Stimulated activated CD4-positive, alpha-beta T cell treated with anti-CD3 and anti-CD28 coated beads, Interleukin-2, amount 100 ng/mL, for 48 hours (primary cell): ENCODE data around the gene SELENOI.
A peak's percentile ranks its signal among the peaks of the same experiment; 100 is the strongest.
"Not testable (repeated sequence)": the region's sequence is repeated elsewhere in the genome, so short reads cannot be mapped to it uniquely, and the experiment has no call there.

Source experiments
- DNase-seq, 2 donors: peaks; one replicate each; pipeline ENCODE4 v3.0.0-alpha.2; 2020

Gene SELENOI

DNA sequence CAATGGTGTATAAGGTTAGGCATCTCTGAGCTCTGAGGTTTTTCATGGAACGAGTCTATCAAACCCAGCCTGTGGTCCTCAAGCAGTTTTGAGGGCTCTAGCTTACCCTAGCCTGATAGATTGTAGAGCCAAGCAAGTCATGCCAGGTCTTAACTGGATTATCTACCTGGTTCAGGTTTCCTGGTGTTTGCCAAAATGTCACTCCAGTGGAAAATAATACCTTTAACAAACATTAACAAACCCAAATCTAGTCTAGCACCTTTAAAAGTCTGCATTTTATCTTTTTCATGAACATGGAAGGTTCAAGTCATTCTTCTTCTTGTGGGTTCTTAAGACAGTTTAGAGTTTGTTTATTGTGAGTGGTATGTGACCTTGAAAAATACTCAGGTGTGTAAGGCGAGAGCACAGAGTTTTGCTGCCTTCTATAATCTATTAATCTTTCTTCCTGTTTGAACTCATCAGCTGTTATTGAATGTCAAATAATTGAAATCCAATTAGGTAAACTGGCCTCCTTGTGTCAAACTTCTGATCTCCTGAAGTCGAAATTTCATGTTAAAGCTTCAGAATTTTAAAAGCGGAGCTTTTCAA, 14.0 kb downstream of the SELENOI start:
- no peak for DNase-seq

DNA sequence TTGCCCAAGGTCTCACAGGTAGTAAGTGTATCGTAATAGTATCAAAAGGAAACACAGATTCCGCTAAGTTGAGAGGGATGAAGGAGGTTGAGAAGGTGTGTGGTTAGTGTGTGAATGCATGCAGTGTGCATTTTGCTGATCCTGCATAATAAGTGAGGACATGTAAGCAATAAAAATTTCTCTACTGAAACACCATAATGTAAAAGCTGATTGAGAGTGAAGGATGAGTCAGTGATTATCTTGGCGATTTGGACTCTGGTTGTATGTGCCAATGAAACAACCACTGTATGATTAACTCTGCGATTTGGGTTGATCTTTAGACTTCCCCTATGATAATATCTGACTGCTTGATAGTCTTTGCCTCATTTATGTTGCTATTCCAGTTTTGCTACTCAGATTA, 17.4 kb downstream of the SELENOI start:
- no peak for DNase-seq

DNA sequence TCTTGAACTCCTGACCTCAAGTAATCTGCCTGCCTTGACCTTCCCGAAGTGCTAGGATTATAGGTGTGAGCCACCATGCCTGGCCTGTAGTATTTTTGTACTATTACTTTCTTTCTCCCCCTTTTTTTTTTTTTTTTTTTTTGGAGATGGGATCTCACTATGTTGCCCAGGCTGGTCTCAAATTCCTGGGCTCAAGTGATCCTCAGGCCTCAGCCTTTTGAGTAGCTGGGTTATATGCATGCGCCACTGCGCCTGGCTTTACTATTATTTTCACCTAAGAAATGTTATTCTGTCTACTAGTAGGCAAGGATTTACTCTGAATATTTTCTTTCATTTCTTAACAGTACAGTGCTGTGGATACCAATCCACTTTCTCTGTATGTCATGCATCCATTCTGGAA, 18.0 kb downstream of the SELENOI start:
- DNase-seq, result no peak

DNA sequence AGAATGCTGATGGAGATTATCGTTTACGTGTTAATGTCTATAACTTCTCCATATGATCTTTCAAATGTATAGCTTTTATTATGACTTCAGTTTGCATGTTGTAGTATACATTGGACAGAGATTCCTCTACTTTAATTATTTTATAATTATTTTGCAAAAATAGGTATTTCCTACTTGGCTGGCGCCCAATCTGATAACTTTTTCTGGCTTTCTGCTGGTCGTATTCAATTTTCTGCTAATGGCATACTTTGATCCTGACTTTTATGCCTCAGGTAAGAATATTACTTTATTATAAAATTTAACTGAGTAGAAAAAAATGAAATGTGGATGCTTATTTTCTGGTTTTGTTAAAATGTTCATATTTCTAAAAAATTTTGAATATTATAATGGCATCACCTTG, 18.7 kb downstream of the SELENOI start:
- DNase-seq, result no peak

DNA sequence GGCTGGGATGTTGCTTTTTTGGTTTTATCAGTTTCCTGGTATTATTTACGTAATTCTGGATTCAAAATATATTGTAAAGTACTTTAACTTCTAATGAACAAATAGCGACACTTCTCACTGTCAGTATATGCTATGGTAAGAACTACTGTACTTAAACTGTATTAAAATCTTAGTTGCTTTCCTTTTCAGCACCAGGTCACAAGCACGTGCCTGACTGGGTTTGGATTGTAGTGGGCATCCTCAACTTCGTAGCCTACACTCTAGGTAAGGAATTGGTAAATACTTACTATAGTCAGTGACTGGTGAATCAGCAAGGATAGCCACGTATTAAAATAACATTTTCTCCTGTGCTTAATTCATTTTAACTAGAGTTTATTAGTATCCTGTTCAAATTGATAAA, 21.0 kb downstream of the SELENOI start:
- no peak for DNase-seq

DNA sequence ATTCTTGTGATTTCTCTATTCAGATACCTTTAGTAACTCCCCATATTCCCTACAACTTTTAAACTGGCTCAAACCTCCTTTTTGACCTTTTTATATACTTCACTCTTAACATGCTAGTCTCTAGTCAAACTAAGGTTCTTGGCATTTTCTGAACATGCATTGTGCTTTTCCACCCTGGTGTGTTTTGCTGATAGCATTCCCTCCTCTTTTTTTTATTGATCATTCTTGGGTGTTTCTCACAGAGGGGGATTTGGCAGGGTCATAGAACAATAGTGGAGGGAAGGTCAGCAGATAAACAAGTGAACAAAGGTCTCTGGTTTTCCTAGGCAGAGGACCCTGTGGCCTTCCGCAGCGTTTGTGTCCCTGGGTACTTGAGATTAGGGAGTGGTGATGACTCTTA, 23.7 kb downstream of the SELENOI start:
- not testable (repeated sequence) for DNase-seq

DNA sequence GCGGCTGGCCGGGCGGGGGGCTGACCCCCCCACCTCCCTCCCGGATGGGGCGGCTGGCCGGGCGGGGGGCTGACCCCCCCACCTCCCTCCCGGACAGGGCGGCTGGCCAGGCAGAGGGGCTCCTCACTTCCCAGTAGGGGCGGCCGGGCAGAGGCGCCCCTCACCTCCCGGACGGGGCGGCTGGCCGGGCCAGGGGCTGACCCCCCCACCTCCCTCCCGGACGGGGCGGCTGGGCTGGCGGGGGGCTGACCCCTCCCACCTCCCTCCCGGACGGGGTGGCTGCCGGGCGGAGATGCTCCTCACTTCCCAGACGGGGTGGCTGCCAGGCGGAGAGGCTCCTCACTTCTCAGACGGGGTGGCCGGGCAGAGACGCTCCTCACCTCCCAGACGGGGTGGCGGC, 25.0 kb downstream of the SELENOI start:
- not testable (repeated sequence) for DNase-seq

DNA sequence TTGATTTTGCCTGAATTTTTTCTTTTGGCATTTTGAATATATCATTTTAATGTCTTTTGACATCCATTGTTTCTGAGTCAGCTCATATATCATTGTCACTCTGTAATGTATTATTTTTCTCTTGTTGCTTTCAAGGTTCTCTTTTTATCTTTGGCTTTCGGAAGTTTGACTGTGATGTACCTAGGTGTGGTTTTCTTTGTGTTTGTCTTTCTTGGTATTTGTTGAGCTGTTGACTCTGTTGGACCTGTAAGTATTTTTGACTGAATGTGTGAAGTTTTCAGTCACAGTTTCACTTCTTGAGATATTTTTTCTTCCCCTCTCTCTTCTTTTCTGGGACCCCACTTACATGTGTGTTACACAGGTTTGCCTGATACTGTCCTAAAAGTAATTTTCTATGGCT, 30.9 kb downstream of the SELENOI start:
- DNase-seq, result no peak

DNA sequence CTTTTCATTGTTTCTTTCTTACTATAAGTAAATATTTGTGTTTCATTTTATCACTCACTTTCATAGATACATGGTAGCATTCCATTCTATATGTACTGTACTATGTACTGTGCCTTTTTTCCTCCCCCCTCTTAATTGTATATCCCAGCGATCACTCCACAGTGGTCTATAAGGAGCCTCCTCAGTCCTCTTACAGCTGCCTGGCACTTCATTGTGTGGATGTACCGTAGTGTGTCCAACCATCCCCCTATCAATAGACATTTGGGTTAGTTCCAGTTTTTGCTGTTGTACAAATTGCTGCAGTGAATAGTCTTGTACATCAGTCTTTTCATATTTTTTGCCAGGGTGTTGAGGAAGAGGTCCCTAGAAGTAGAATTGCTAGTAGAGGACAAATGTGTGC, 34.3 kb downstream of the SELENOI start:
- DNase-seq, result no peak

DNA sequence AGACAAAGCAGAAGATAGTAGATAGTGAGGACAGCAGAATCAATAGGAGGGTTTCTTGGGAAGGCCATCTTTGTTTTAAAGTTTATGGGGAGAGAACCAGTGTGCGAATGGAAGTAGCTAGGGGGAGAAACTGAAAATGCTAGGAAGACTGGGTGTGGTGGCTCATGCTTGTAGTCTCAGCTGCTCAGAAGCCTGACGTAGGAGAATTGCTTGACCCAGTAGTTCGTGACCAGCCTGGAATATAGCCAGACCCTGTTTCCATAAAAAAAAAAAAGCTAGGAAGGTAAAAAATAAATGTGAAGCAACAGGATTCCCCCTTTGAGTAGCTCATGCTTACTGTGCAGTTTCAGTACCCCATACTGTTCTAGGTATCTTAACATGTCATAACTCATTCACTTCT, 36.6 kb downstream of the SELENOI start:
- DNase-seq, result no peak

DNA sequence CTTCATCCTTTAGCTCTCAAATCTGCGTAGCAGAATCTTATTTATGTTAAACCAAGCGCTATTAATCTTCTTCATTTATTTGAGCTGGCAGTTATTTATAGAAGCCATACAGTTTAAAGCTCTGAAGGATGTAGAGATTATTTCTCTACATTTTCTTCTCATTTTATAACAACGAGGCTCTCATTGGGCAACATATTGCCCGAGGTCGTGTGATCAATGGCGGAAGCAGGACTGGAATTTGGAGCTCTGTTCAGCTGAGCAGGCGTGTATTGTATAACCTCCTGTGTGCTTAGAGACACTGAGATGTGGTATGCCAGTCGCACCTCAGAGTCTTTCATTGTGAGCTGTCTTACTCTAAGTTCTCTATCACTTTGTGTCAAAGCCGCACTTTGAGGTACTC, 38.2 kb downstream of the SELENOI start:
- no peak for DNase-seq

DNA sequence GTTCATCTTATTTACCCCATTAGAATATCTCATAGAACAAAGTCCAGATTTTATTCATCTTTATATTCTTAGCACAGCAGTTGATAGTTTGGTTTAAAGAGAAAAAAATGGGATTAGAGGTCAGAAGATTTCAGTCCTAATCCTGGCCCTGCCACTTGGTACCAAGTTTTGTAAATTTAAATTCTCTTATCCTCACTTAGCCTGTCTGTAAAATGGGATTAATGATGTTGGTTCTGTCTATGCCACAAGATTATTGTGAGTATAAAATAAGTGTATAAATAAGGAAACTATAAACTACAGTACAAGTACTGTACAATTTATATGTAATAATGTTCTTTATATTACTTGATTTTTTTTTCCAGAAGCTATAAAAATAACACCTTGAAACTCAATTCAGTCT, 38.7 kb downstream of the SELENOI start:
- DNase-seq, result no peak

DNA sequence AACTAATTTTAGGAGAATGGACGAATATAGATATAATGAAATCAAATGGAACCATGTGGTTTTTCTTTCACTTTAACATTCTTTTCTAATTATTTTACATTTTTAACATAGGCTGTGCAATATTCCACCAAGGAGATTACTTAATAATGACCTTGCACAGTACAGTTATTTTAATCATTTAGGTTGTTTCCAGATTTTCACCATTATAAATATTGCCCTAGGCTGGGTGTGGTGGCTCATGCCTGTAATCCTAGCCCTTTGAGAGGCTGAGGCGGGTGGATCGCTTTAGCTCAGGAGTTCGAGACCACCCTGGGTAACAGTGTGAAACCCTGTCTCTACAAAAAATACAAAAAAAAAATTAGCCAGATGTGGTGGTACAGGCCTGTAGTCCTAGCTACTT, 41.2 kb downstream of the SELENOI start:
- DNase-seq, result no peak

DNA sequence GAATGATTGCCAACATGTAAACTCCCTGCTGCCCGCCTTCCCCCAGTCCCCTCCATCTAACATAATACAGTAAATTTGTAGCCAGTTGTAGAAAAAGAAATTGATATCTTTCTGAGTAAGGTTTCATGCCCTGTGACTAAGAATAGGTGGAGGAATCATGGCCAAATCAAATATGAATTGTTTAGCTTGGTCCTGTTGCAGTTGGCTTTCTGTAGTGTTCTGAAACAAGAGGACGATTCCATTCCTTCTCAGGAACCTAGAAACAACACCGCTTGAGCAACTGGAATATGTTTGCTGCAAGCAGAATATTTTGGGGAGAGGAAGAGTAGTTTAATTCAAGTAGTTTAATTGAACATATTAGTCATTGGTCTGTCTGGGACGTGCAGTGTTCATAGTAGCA, 48.8 kb downstream of the SELENOI start:
- DNase-seq, result no peak

DNA sequence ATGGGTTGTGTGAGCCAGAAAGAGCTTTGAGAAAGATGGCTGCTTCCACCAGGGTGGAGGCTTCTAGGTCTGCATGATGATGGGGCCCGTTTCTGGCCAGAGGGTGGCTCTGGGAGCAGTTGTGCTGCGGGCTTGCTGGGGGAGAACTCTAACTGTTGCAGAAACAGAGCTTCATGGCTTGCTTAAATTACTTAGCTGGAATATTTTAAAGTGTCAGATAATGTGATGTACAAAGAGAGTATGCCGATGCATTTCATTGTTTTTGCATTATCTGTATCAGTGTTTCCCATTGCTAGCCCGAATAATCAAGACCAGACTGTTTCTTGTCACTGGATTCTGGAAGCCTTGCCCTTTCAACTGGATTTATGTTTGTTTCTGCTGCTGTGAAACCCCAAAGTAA, 49.5 kb downstream of the SELENOI start:
- no peak for DNase-seq

DNA sequence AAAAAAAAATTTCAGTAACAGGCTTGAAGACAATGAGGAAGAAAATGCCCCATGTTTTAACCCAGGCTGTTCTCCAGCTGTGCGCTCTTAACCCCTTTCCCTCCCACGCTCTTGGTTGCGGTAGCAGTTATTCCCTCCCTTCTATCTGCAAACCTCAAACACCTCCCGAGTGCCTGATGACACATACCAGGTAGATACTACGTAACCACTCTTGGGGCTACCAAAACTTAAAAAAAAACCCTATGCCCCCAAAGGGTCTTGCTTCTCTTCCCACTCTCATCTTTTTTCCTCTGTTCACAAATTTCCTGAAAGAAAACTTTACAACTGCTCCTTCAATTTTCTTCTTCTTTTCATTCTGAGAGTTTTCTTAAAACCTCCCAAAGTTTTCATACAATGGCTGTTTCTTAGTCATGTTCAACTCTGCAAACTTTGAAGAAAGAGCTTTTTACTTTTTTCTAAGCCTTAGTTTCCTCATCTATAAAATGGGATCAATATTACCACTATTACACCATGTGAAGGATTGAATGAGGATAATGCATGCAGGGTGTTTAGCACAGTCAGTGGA, 50.9 kb downstream of the SELENOI start:
- DNase-seq, result peak; percentile 10 to 32

DNA sequence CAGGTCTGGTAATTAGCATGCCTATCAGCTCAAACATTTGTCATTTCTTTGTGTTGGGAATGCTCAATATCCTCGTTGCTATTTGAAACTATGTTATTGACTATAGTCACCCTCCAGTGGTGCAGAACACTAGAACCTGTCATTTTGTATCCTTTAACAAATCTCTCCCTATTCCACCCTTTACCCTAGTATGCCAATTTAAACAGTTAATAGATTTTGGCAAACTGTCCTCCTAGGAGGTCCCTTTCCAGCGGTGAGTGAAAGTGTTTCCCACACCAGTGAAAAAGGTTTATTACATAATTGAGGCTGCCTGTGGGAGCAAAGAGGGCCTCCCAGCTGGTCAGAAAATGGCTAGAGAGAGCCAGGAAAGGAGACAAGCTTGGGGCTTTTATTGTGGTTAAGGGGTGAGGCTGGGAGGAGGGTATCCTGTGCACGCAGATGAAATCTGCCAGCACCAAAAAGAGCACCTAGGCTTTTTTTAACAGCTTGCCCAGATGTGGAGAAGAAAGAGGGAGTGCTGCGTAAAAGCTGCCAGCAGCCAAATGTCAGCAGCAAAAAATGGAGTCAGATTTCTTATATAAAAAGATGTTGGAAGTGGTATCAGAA, 53.9 kb downstream of the SELENOI start:
- no peak for DNase-seq

DNA sequence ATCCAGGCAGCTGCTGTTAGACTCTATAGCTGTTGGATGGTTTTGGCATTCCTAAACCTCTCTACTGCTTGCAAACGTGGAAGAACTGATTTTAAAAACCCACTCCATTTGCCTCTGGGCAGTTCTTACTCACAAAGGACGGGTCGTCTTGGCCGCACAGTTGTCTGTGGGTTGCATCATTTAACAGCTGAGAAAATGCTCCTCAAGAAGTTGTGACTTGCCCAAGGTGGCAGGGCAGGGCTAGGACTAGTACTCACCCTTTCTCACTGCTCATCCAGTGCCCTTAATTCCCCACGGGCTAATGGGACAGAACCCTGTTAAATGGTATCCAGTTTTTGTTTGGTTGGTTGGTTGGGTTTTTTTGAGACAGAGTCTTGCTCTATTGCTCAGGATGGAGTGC, 54.8 kb downstream of the SELENOI start:
- DNase-seq, result no peak

DNA sequence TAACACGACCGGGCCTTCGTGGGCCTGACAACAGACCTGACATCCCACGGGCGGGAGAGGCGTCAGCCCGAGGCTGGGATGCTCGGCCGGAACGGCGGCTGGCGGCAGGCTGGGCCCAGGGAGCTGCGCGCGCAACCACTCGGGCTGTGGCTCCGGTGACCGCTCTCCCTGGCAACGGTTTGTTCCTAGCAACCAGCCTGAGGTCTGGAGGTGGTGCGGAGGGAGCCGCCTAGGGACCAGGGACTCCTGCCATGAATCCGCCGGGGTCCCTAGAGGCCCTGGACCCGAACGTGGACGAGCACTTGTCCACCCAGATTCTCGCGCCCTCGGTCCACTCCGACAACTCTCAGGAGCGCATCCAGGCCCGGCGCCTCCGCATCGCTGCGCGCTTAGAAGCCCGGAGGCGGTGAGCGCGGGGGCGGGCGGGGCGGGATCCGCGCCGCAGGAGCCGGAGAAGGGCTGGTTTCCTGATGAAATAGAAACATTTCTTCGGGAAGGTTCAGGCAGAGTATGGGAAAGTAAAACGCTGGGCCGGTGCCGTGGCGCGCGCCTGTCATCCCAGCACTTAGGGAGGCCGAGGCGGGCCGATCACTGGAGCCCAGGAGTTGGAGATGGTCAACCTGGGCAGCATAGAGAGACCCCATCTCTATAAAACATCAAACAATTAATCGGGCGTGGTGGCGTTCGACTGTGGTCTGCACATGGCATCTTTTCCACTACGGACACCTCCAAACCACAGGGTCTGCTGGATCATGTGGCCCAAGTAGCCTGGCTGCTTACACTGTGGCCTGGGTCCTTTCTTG, 56.0 kb downstream of the SELENOI start, which contains the start of gene DRC1:
TSS of gene DRC1 (plus strand) at position 182 of the 803 bp plus-strand sequence. CDS start at position 252, 70 bp downstream.
- DNase-seq, result peak in 1 of 2 donors; percentile 27

DNA sequence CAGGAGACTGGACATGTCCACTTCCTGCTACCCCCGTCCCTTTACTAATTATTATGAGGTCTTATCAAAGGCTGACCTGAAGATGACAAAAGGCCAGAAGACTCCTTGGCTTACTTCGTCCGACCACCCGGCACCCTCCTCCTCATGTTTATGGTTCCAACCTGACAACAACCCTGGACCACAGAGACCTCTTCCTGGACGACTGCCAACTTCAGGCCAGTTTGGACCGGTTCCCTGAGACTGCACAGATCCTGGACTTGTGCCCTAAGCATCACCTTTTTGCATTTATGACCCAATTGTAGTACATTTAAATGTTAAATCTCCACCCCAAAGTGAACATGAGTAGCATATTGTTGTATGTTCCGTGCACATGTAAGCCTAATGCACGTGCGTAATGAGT, 61.6 kb downstream of the SELENOI start:
- DNase-seq, result no peak

DNA sequence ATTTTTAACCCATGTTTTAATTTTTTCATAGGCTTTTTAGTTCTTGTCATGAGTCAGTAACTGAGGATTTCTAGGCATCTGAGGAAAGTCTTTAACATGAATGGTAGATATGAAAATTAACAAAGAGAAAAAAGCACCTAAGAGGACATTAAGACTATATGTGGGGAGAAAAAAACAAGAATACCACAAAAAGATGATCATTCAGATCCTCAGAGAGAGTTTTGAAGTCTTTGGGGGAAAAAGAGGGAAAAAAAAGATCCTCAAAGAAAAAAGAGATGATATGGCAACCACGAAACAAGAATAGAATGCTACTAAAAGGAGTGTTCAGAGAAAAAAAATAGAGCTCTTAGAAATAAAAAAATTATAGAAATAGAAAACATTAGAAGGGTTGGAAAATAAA, 63.8 kb downstream of the SELENOI start:
- DNase-seq, result no peak

DNA sequence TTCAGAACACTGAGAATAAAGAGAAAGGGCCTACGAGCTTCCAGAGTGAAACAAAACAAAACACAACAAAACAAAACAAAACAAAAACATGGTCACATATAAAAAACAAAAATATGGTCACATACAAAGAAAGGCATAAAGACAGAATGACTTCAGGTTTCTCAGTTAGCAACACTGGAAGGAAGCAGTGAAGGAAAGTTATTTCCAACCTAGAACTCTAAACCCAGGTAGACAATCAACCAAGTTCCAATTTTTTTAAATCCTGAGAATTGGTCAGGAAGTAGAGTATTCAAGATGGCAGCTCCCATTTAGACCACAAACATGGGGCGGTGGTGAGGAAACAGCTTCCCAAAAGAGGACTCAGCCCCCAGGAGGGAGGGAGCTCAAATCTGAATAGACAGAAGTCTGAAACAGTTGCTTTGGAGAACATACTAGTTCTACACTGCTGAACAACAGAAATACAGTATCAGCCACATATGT, 64.9 kb downstream of the SELENOI start:
- no peak for DNase-seq

DNA sequence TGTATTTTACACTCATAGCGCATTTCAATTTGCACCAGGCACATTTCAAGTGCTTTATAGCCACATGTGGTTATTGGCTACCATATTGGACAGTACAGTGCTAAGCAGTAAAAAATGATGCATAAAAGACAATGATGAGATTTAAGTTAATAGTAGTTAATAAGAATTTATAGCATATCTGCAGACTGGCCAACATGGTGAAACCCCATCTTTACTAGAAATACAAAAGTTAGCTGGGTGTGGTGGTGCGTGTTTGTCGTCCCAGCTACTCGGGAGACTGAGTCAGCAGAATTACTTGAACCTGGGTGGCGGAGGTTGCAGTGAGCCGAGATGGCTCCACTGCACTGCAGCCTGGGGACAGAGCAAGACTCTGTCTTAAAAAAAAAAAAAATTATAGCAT, 65.5 kb downstream of the SELENOI start:
- no peak for DNase-seq
